ENCODE results near the gene NMBR.
"Not testable (repeated sequence)": the region's sequence is repeated elsewhere in the genome, so short reads cannot be mapped to it uniquely, and the experiment has no call there.

NMBR gene

DNA sequence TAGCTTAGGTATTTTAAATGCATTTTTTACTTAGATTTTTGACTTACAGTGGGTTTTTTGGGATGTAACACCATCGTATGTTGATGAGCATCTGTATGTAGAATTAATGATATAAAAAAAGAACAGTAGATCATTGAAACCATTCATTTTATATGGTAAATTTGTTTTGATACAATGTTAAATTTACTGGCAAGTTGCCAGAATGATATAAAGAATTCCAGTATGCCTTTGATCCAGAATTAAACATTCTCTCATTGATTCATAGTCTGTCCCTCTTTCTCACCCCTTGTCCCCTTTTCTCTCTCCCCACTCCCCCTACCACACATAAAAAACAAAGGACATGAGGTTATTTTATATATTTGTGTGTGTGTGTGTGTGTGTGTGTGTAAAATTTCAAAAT, 45.4 kb upstream of the NMBR start:
- Histone ChIP-seq H3K4me1 (ENCODE audit: control insufficient read depth, insufficient read depth, low read length) (peaks cover 5% of the 10 kb centered on the region), H3K9me3 (ENCODE audit: control insufficient read depth, insufficient read depth, low read depth, low read length) (no peaks in the 10 kb centered on the region), H3K27ac (ENCODE audit: extremely low read depth, low read depth, low read length) (no peak overlapping the region), H3K36me3 (ENCODE audit: control insufficient read depth in 2 of 2, insufficient read depth in 1 of 2, low read length in 2 of 2) (peaks cover 0 to 22% of the 10 kb centered on the region in 2 experiments; a peak in 1 of 3 replicates), H3K4me3 (ENCODE audit: low read depth, low read length) (no peak overlapping the region)
- no peak for TF ChIP-seq ZSCAN23 (tag by site-specific recombination; IDR thresholded peaks at IDR 0.05)
- TF ChIP-seq ZNF792 (tag by site-specific recombination; IDR thresholded peaks at IDR 0.05): no peak
- no peak for TF ChIP-seq ZBTB10 (tag by site-specific recombination; IDR thresholded peaks at IDR 0.05)
- TF ChIP-seq ZNF239 (tag by site-specific recombination; IDR thresholded peaks at IDR 0.05): no peak
- no peak for TF ChIP-seq ZFP3 (tag by site-specific recombination; IDR thresholded peaks at IDR 0.05; ENCODE audit: low read depth)
- 0 out of 2 replicates have a peak, but pooled peaks have one; percentile 24 for TF ChIP-seq ZNF184 (tag by site-specific recombination; IDR thresholded peaks at IDR 0.05)
- TF ChIP-seq ZNF266 (tag by site-specific recombination; IDR thresholded peaks at IDR 0.05; ENCODE audit: low read depth): no peak
- POLR2A ChIA-PET: no interaction called here
- CTCF ChIA-PET: interaction anchor here (1.0 kb wide), 1 partner anchor 35 kb away, joined by 4 read pairs; no protein-coding TSS in a partner anchor

DNA sequence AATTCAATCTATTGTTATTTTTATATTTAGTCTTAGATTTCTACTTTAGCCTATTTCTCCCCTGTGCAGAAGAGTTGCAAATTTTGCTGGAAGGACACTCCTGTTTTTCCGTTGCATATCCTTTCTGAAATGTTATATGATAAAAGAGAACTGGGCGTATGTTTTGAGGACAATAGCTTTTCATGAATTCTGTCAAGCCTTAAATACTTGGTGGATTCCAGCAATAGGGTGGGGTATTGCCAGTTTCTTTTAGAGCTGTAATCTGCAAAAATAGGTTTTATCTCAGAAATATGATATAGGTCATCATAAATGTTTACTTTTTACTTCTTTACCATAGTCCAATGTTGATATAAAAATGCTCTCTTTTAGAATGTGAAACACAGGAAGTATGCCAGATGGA, 42.1 kb upstream of the NMBR start:
- POLR2A ChIA-PET: no interaction called here
- no peak for TF ChIP-seq ZNF777 (tag by site-specific recombination; IDR thresholded peaks at IDR 0.05; ENCODE audit: borderline replicate concordance)
- no peak for TF ChIP-seq ZBTB1 (tag by site-specific recombination; IDR thresholded peaks at IDR 0.05)
- no peak for TF ChIP-seq ZNF548 (tag by site-specific recombination; IDR thresholded peaks at IDR 0.05)
- TF ChIP-seq ZNF175 (tag by site-specific recombination; IDR thresholded peaks at IDR 0.05): no peak
- no peaks in the 10 kb centered on the region for H3K9me3 ChIP-seq (ENCODE audit: control insufficient read depth, insufficient read depth, low read depth, low read length)
- H3K4me3 ChIP-seq (ENCODE audit: low read depth, low read length): no peak overlapping the region
- no peak overlapping the region for H3K27ac ChIP-seq (ENCODE audit: extremely low read depth, low read depth, low read length)
- peaks cover 0 to 15% of the 10 kb centered on the region in 2 experiments; a peak in 1 of 3 replicates for H3K36me3 ChIP-seq (ENCODE audit: control insufficient read depth in 2 of 2, insufficient read depth in 1 of 2, low read length in 2 of 2)
- peaks cover 13% of the 10 kb centered on the region for H3K4me1 ChIP-seq (ENCODE audit: control insufficient read depth, insufficient read depth, low read length)
- CTCF ChIA-PET: interaction anchor here (0.5 to 1.7 kb wide), 4 partner anchors 19 to 221 kb away, joined by 3 to 9 read pairs (median 3); no protein-coding TSS in a partner anchor

GRCh38 chr6:142188341-142188740, 41.4 kb upstream of the NMBR start:
- ChIA-PET POLR2A (interaction anchor here (0.7 kb wide), 1 partner anchor 1307 kb away, joined by 5 read pairs; no protein-coding TSS in a partner anchor), CTCF (interaction anchor here (0.7 to 1.7 kb wide), 3 partner anchors 19 to 222 kb away, joined by 3 to 9 read pairs (median 3); no protein-coding TSS in a partner anchor)
- H3K9me3 ChIP-seq (ENCODE audit: control insufficient read depth, insufficient read depth, low read depth, low read length); H3K4me3 ChIP-seq (ENCODE audit: low read depth, low read length); H3K27ac ChIP-seq (ENCODE audit: extremely low read depth, low read depth, low read length): not testable (repeated sequence)
- peaks cover 13% of the 10 kb centered on the region for H3K4me1 ChIP-seq (ENCODE audit: control insufficient read depth, insufficient read depth, low read length)
- H3K36me3 ChIP-seq (ENCODE audit: control insufficient read depth in 2 of 2, insufficient read depth in 1 of 2, low read length in 2 of 2): peaks cover 0 to 10% of the 10 kb centered on the region in 2 experiments; a peak in 1 of 3 replicates

GRCh38 chr6:142187209-142187608, 40.3 kb upstream of the NMBR start:
- H3K4me1 ChIP-seq (ENCODE audit: control insufficient read depth, insufficient read depth, low read length): peaks cover 13% of the 10 kb centered on the region
- H3K36me3 ChIP-seq (ENCODE audit: control insufficient read depth in 2 of 2, insufficient read depth in 1 of 2, low read length in 2 of 2): peaks cover 0 to 12% of the 10 kb centered on the region in 2 experiments; a peak in 1 of 3 replicates
- H3K27ac ChIP-seq (ENCODE audit: extremely low read depth, low read depth, low read length): no peak overlapping the region
- no peak overlapping the region for H3K4me3 ChIP-seq (ENCODE audit: low read depth, low read length)
- ChIA-PET CTCF (interaction anchor here (0.6 to 2.7 kb wide), 9 partner anchors 21 to 138 kb away, joined by 3 to 37 read pairs (median 6); partner anchors contain the start of gene NMBR), POLR2A (no interaction called here)
- no peaks in the 10 kb centered on the region for H3K9me3 ChIP-seq (ENCODE audit: control insufficient read depth, insufficient read depth, low read depth, low read length)
- TF ChIP-seq, protein P1, sequence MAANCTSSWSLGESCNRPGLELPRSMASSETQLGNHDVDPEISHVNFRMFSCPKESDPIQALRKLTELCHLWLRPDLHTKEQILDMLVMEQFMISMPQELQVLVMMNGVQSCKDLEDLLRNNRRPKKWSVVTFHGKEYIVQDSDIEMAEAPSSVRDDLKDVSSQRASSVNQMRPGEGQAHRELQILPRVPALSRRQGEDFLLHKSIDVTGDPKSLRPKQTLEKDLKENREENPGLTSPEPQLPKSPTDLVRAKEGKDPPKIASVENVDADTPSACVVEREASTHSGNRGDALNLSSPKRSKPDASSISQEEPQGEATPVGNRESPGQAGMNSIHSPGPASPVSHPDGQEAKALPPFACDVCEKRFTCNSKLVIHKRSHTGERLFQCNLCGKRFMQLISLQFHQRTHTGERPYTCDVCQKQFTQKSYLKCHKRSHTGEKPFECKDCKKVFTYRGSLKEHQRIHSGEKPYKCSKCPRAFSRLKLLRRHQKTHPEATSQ (tag by site-specific recombination; IDR thresholded peaks at IDR 0.05): no peak
- TF ChIP-seq ZNF501 (tag by site-specific recombination; IDR thresholded peaks at IDR 0.05) (no peak), ZNF132 (tag by site-specific recombination; IDR thresholded peaks at IDR 0.05; ENCODE audit: borderline replicate concordance) (no peak), ZXDB (tag by site-specific recombination; IDR thresholded peaks at IDR 0.05) (no peak; the same call in 1 of the 2 replicates)
- TF ChIP-seq, protein P2, sequence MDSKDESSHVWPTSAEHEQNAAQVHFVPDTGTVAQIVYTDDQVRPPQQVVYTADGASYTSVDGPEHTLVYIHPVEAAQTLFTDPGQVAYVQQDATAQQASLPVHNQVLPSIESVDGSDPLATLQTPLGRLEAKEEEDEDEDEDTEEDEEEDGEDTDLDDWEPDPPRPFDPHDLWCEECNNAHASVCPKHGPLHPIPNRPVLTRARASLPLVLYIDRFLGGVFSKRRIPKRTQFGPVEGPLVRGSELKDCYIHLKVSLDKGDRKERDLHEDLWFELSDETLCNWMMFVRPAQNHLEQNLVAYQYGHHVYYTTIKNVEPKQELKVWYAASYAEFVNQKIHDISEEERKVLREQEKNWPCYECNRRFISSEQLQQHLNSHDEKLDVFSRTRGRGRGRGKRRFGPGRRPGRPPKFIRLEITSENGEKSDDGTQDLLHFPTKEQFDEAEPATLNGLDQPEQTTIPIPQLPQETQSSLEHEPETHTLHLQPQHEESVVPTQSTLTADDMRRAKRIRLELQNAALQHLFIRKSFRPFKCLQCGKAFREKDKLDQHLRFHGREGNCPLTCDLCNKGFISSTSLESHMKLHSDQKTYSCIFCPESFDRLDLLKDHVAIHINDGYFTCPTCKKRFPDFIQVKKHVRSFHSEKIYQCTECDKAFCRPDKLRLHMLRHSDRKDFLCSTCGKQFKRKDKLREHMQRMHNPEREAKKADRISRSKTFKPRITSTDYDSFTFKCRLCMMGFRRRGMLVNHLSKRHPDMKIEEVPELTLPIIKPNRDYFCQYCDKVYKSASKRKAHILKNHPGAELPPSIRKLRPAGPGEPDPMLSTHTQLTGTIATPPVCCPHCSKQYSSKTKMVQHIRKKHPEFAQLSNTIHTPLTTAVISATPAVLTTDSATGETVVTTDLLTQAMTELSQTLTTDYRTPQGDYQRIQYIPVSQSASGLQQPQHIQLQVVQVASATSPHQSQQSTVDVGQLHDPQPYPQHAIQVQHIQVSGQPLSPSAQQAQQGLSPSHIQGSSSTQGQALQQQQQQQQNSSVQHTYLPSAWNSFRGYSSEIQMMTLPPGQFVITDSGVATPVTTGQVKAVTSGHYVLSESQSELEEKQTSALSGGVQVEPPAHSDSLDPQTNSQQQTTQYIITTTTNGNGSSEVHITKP (tag by site-specific recombination; IDR thresholded peaks at IDR 0.05): peak; percentile 68
